Measurements from ENCODE around the gene AXL.
A peak's percentile ranks its signal among the peaks of the same experiment; 100 is the strongest.

Gene AXL

GRCh38 chr19:41194157-41194552, 24.9 kb upstream of the AXL start:
- in situ Hi-C loops (cut with MboI; ENCODE audit: low pct_unique_long_range_greater_than_20kb, low sequenced_read_pairs, unreplicated experiment) = no loop called here
- TF ChIP-seq CTCF (IDR thresholded peaks at IDR 0.05; ENCODE audit: extremely low read depth, insufficient read depth, missing control alignments) = no peak
- peak; percentile 26 for DNase-seq (ENCODE audit: low spot score)

- no peak for TF ChIP-seq CTCF (IDR thresholded peaks at IDR 0.05; ENCODE audit: extremely low read depth, insufficient read depth, missing control alignments)
- in situ Hi-C loops (cut with MboI; ENCODE audit: low pct_unique_long_range_greater_than_20kb, low sequenced_read_pairs, unreplicated experiment) = no loop called here
Observed at GRCh38 chr19:41195675-41196497, 23.1 kb upstream of the AXL start.

GRCh38 chr19:41198559-41198958, 20.5 kb upstream of the AXL start:
- in situ Hi-C loops (cut with MboI; ENCODE audit: low pct_unique_long_range_greater_than_20kb, low sequenced_read_pairs, unreplicated experiment) = no loop called here
- no peak for DNase-seq (ENCODE audit: low spot score)
- TF ChIP-seq CTCF (IDR thresholded peaks at IDR 0.05; ENCODE audit: extremely low read depth, insufficient read depth, missing control alignments) = no peak

More at GRCh38 chr19:41195675-41196497, 23.1 kb upstream of the AXL start:
- peak; percentile 74 for DNase-seq (ENCODE audit: low spot score)

GRCh38 chr19:41203371-41203770, 15.7 kb upstream of the AXL start:
- TF ChIP-seq CTCF (IDR thresholded peaks at IDR 0.05; ENCODE audit: extremely low read depth, insufficient read depth, missing control alignments) = no peak
- DNase-seq (ENCODE audit: low spot score) = no peak
- in situ Hi-C loops (cut with MboI; ENCODE audit: low pct_unique_long_range_greater_than_20kb, low sequenced_read_pairs, unreplicated experiment) = loop anchor here (10.0 kb wide), 2 partner anchors 51 to 111 kb away; partner anchors contain the start of gene CCDC97

- in situ Hi-C loops (cut with MboI; ENCODE audit: low pct_unique_long_range_greater_than_20kb, low sequenced_read_pairs, unreplicated experiment) = loop anchor here (10.0 kb wide), 2 partner anchors 50 to 110 kb away; partner anchors contain the start of gene CCDC97
- peak; percentile 84 for DNase-seq (ENCODE audit: low spot score)
- peak; percentile 82 for TF ChIP-seq CTCF (IDR thresholded peaks at IDR 0.05; ENCODE audit: extremely low read depth, insufficient read depth, missing control alignments)
Observed at GRCh38 chr19:41204338-41204737, 14.7 kb upstream of the AXL start.

GRCh38 chr19:41205995-41206394, 13.0 kb upstream of the AXL start:
- in situ Hi-C loops (cut with MboI; ENCODE audit: low pct_unique_long_range_greater_than_20kb, low sequenced_read_pairs, unreplicated experiment) = loop anchor here (10.0 kb wide), 2 partner anchors 49 to 109 kb away; partner anchors contain the start of gene CCDC97
- TF ChIP-seq CTCF (IDR thresholded peaks at IDR 0.05; ENCODE audit: extremely low read depth, insufficient read depth, missing control alignments) = peak; percentile 7
- no peak for DNase-seq (ENCODE audit: low spot score)
